IMR-90 (cell line): ENCODE results near the gene FAM83E. TPM values are rescaled to one million over a fixed set of nuclear protein-coding genes. Genes with fewer than 3 reads are reported as not detected.

ENCODE experiments used
- ATAC-seq: fragments of 200-7000 bp; cut with Tn5 transposase; 2 replicates; pipeline ENCODE4 v1.9.1; 2020; ENCODE audit warnings: low read depth, mild to moderate bottlenecking, moderate library complexity
- BruUV-seq: library from RNA; stranded (reverse); fragments of 400-500 nt; replicated peaks from 2 replicates; lab custom pipeline; 2021; lab: Mats Ljungman, UMichigan
- CTCF ChIA-PET: fragments of 300-600 bp; formaldehyde crosslinking; extraction: SDS; loops from one replicate; lab custom pipeline; 2021; ENCODE audit warnings: antibody characterized with exemption; lab: Yijun Ruan, JAX
- POLR2A ChIA-PET: fragments of 300-600 bp; sonication (Branson Sonifier 250); formaldehyde crosslinking; loops from one replicate; lab custom pipeline; 2022; ENCODE audit warnings: antibody characterized with exemption; ENCODE audit not compliant: unreplicated experiment; lab: Charles Lee
- DNase-seq: peaks from one replicate; pipeline ENCODE4 v3.0.0; 2013
- H2AFZ ChIP-seq: replicated peaks from 2 replicates; pipeline ENCODE3; 2013; ENCODE audit warnings: low read length, mild to moderate bottlenecking; ENCODE audit not compliant: poor library complexity
- H2AK5ac ChIP-seq: 2 replicates; pipeline ENCODE4 v1.6.1; 2013; ENCODE audit warnings: low read depth, low read length, inconsistent platforms
- H2AK9ac ChIP-seq: replicated peaks from 2 replicates; pipeline ENCODE3; 2013; ENCODE audit warnings: mild to moderate bottlenecking, low read depth, low read length, moderate library complexity; ENCODE audit not compliant: poor library complexity
- H2BK120ac ChIP-seq: 2 replicates; pipeline ENCODE4 v1.6.1; 2013; ENCODE audit warnings: low read depth, low read length, inconsistent platforms
- H2BK15ac ChIP-seq: 3 replicates; pipeline ENCODE4 v1.6.1; 2013; ENCODE audit warnings: low read depth, low read length, inconsistent platforms
- H2BK20ac ChIP-seq: 2 replicates; pipeline ENCODE4 v1.6.1; 2013; ENCODE audit warnings: low read depth, mild to moderate bottlenecking, inconsistent platforms, low read length, moderate library complexity
- H2BK5ac ChIP-seq: 2 replicates; pipeline ENCODE4 v1.6.1; 2013; ENCODE audit warnings: mild to moderate bottlenecking, low read depth, low read length, inconsistent platforms; ENCODE audit not compliant: poor library complexity, severe bottlenecking
- H3K14ac ChIP-seq: replicated peaks from 2 replicates; pipeline ENCODE4 v1.6.1; 2013; ENCODE audit warnings: low read depth, low read length, inconsistent platforms
- H3K18ac ChIP-seq: 2 replicates; pipeline ENCODE4 v1.6.1; 2013; ENCODE audit warnings: low read depth, low read length, control low read depth
- H3K23ac ChIP-seq: 2 replicates; pipeline ENCODE4 v1.6.1; 2013; ENCODE audit warnings: low read depth, low read length, inconsistent platforms
- H3K27ac ChIP-seq: 2 replicates; pipeline ENCODE4 v1.5.1; 2013; ENCODE audit warnings: mild to moderate bottlenecking, control low read depth, low read length; ENCODE audit not compliant: insufficient read depth
- H3K27me3 ChIP-seq: 2 replicates; pipeline ENCODE4 v1.6.1; 2013; ENCODE audit warnings: low read length; ENCODE audit not compliant: control insufficient read depth, insufficient read depth
- H3K36me3 ChIP-seq: 2 replicates; pipeline ENCODE4 v1.6.1; 2013; ENCODE audit warnings: low read length, mixed read lengths; ENCODE audit not compliant: control insufficient read depth, insufficient read depth
- H3K4ac ChIP-seq: 2 replicates; pipeline ENCODE4 v1.6.1; 2013; ENCODE audit warnings: low read depth, low read length, inconsistent platforms
- H3K4me1 ChIP-seq: 2 replicates; pipeline ENCODE4 v1.6.1; 2013; ENCODE audit warnings: low read length, mixed read lengths; ENCODE audit not compliant: control insufficient read depth, insufficient read depth
- H3K4me2 ChIP-seq: 2 replicates; pipeline ENCODE4 v1.6.1; 2013; ENCODE audit warnings: low read depth, mild to moderate bottlenecking, control low read depth, low read length, moderate library complexity
- H3K4me3 ChIP-seq: 2 replicates; pipeline ENCODE4 v1.5.1; 2013; ENCODE audit warnings: low read depth, mild to moderate bottlenecking, control low read depth, low read length, moderate library complexity; ENCODE audit not compliant: insufficient read depth
- H3K56ac ChIP-seq: 2 replicates; pipeline ENCODE4 v1.6.1; 2013; ENCODE audit warnings: low read length, inconsistent platforms; ENCODE audit not compliant: insufficient read depth; ENCODE audit errors: extremely low read depth
- H3K79me1 ChIP-seq, 2 experiments: 2 replicates each; pipeline ENCODE4 v1.6.1; 2013; ENCODE audit warnings: low read length in 2 of 2, inconsistent platforms in 1 of 2, low read depth in 1 of 2
- H3K9ac ChIP-seq: 2 replicates; pipeline ENCODE4 v1.6.1; 2013; ENCODE audit warnings: low read depth, low read length, control low read depth
- H3K9me1 ChIP-seq: 2 replicates; pipeline ENCODE4 v1.6.1; 2013; ENCODE audit warnings: low read length, inconsistent platforms; ENCODE audit not compliant: insufficient read depth
- H3K9me3 ChIP-seq: 2 replicates; pipeline ENCODE4 v1.6.1; 2013; ENCODE audit warnings: low read length; ENCODE audit not compliant: control insufficient read depth, insufficient read depth
- H4K20me1 ChIP-seq: 2 replicates; pipeline ENCODE4 v1.6.1; 2013; ENCODE audit warnings: low read length, inconsistent platforms; ENCODE audit not compliant: insufficient read depth
- H4K5ac ChIP-seq: 2 replicates; pipeline ENCODE4 v1.6.1; 2013; ENCODE audit warnings: mild to moderate bottlenecking, low read depth, low read length, control low read depth
- H4K8ac ChIP-seq, 2 experiments: 2 replicates each; pipeline ENCODE4 v1.6.1; 2013; ENCODE audit warnings: low read depth in 2 of 2, low read length in 2 of 2, control low read depth in 1 of 2, inconsistent platforms in 1 of 2
- H4K91ac ChIP-seq: 2 replicates; pipeline ENCODE4 v1.6.1; 2013; ENCODE audit warnings: low read depth, low read length, inconsistent platforms; ENCODE audit not compliant: insufficient read depth
- CEBPB ChIP-seq: IDR thresholded peaks from 2 replicates; pipeline ENCODE4 v1.6.1; 2012; ENCODE audit warnings: low read depth, low read length, improper control_type of control experiment
- ELK1 ChIP-seq: fragments of 150-350 bp; IDR thresholded peaks from 2 replicates; pipeline ENCODE4 v1.6.1; 2016; ENCODE audit warnings: low read depth, mild to moderate bottlenecking, low read length, moderate library complexity, borderline replicate concordance
- FOS ChIP-seq: fragments of 150-350 bp; IDR thresholded peaks from 2 replicates; pipeline ENCODE4 v1.6.1; 2016; ENCODE audit warnings: low read depth, low read length
- MAFK ChIP-seq: IDR thresholded peaks from 2 replicates; pipeline ENCODE4 v1.6.1; 2012; ENCODE audit warnings: low read depth, low read length, improper control_type of control experiment
- MXI1 ChIP-seq: IDR thresholded peaks from 2 replicates; pipeline ENCODE4 v1.6.1; 2012; ENCODE audit warnings: low read depth, mild to moderate bottlenecking, low read length, moderate library complexity, borderline replicate concordance
- RAD21 ChIP-seq: IDR thresholded peaks from 2 replicates; pipeline ENCODE4 v1.6.1; 2012; ENCODE audit warnings: low read length, improper control_type of control experiment
- USF2 ChIP-seq: fragments of 150-350 bp; IDR thresholded peaks from 2 replicates; pipeline ENCODE4 v1.6.1; 2017; ENCODE audit warnings: mild to moderate bottlenecking, antibody characterized with exemption, low read length, low read depth
- WGBS, 2 experiments: methylation state at CpG; one replicate each; pipeline versions ENCODE4 v1.1.5 to v1.1.7; 2013; ENCODE audit warnings: missing lambda C conversion rate in 2 of 2; ENCODE audit not compliant: insufficient read length in 1 of 2; ENCODE audit errors: extremely low coverage in 2 of 2; 5-methylcytosine and 5-hydroxymethylcytosine counted together
- dilution Hi-C: fragments of 300-500 bp; cut with HindIII; formaldehyde crosslinking; loops from one replicate; pipeline ENCODE4 v1.14.3; 2018; ENCODE audit warnings: low sequenced_read_pairs; ENCODE audit not compliant: unreplicated experiment
- in situ Hi-C: fragments of 300-500 bp; cut with MboI; formaldehyde crosslinking; loops from 3 replicates; pipeline ENCODE4 v1.14.3; 2019; ENCODE audit warnings: low sequenced_read_pairs, inconsistent platforms, mixed read lengths
- intact Hi-C: fragments of 100-400 bp; cut with micrococcal nuclease; formaldehyde crosslinking; loops from 2 replicates; pipeline ENCODE4 v1.10.0; 2022
- polyA plus RNA-seq, 3 experiments: library from polyadenylated mRNA; depleted of rRNA; stranded (reverse); fragments of >200 nt; gene quantifications; 2 replicates each; pipeline ENCODE4 v1.2.3, GENCODE V29; 2012; ENCODE audit warnings: low replicate concordance in 1 of 3
- total RNA-seq: library from RNA; depleted of rRNA; stranded (reverse); fragments of >200 nt; gene quantifications from 2 replicates; pipeline ENCODE4 v1.2.3, GENCODE V29; 2012

Gene FAM83E
- total and polyA plus RNA-seq, 2 of the 4 experiments (the other 2 are of a cell fraction): 0.05 to 0.36 TPM

DNA sequence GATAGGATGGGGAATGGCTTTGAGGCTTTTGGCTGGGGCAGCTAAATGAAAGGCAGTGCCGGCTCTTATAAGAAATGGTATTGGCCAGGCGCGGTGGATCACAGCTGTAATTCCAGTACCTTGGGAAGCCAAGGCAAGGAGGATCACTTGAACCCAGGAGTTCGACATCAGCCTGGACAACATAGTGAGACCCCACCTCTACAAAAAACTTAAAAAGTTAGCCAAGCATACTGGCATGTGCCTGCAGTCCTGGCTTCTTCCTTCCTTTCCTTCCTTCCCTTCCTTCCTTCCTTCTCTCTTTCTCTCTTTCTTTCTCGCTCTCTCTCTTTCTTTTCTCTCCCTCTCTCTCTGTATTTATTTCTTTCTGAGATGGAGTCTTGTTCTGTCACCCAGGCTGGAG lies 28.0 kb upstream of the FAM83E start:
- Histone ChIP-seq H4K8ac (no peak overlapping the region), H2BK15ac (no peak overlapping the region), H3K9me1 (peaks cover 5% of the 10 kb centered on the region), H2AK9ac (no peak overlapping the region), H3K27me3 (no peaks in the 10 kb centered on the region), H3K9ac (no peak overlapping the region), H3K79me1 (peaks cover 0 to 4% of the 10 kb centered on the region in 2 experiments; a peak in 2 of 4 replicates), H4K20me1 (no peaks in the 10 kb centered on the region), H3K4ac (no peak overlapping the region), H4K91ac (no peak overlapping the region), H2BK20ac (no peak overlapping the region), H3K23ac (no peak overlapping the region), H3K4me3 (no peak overlapping the region), H2AFZ (no peak overlapping the region), H3K4me2 (no peak overlapping the region), H3K14ac (no peak overlapping the region), H3K4me1 (peaks cover 8% of the 10 kb centered on the region), H3K18ac (no peak overlapping the region), H2AK5ac (no peak overlapping the region), H3K56ac (no peak overlapping the region), H2BK120ac (no peak overlapping the region), H3K36me3 (no peaks in the 10 kb centered on the region), H4K5ac (no peak overlapping the region), H3K27ac (no peak overlapping the region), H3K9me3 (no peaks in the 10 kb centered on the region), H2BK5ac (no peak overlapping the region)
- intact Hi-C loops: loop anchor here (10.0 kb wide), 1 partner anchor 322 kb away; the partner anchor contains the start of gene FTL
- in situ Hi-C loops: loop anchor here (10.0 kb wide), 2 partner anchors 192 to 322 kb away; partner anchors contain the start of genes FTL and HSD17B14
- dilution Hi-C loops: no loop called here
- ATAC-seq (no peak), DNase-seq (no peak)
- TF ChIP-seq MXI1: no peak
- TF ChIP-seq FOS: no peak
- TF ChIP-seq USF2: no peak
- no peak for TF ChIP-seq MAFK
- no peak for TF ChIP-seq RAD21
- no peak for TF ChIP-seq ELK1
- no peak for TF ChIP-seq CEBPB
- ChIA-PET CTCF (no interaction called here), POLR2A (no interaction called here)
- no TSS peak for BruUV-seq
- 93% methylated on average over 3 of the region's 5 CpGs; no CpG with 5 or more reads in 1 of the 2 experiments for WGBS, 2 experiments
